GM19099 (cell line): ENCODE measurements around the gene ASPSCR1.

Experiments used
- POLR2A ChIP-seq: IDR thresholded peaks from 3 replicates; pipeline ENCODE4 v1.6.1; 2011; ENCODE audit warnings: low read depth; ENCODE audit not compliant: insufficient read length; ENCODE audit errors: extremely low read depth

The ASPSCR1 gene

GRCh38 chr17:81934850-81935708 lies 42.4 kb upstream of the ASPSCR1 start:
- TF ChIP-seq POLR2A, result no peak

DNA sequence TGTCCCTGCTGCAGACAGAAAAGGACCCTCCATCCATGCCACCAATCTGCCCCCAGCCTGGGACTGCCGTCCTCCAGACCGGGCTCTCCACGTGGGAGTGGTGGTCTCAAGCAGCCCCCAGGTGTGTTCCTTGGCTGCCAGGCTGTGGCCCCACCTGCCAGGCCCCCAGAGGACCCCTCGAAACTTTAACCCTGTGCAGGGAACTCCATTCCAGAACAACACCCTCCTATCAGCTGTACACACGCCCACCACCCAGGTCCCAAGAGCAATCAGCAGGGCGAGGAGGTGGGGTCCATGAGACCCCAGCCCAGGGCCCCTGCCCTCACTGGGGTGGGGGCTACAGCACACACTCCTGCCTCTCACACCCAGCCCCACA lies 41.7 kb upstream of the ASPSCR1 start:
- no peak for TF ChIP-seq POLR2A

DNA sequence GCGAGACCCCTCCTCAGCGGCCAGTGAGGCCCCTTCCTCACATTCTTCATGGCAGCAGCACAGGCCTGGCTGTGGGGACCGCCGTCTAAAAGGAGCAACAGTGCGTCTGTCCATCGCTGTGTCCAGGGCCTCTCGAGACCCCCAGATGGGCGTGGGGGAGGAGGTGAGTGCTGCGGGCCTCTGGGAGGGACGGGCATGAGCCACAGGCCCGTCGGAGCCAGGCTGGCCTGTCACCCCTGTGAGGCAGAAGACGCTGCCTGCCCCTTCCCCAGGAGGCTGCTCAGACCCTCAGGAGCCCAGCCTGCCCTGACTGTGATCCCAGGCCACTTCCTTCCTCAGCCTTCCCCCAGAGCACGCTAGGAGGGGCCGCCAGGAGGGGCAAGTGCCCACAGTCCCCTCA lies 38.2 kb upstream of the ASPSCR1 start:
- TF ChIP-seq POLR2A, result no peak

GRCh38 chr17:81939881-81940385 lies 37.5 kb upstream of the ASPSCR1 start:
- TF ChIP-seq POLR2A, result no peak

GRCh38 chr17:81940538-81941483 lies 36.6 kb upstream of the ASPSCR1 start:
- no peak for TF ChIP-seq POLR2A

GRCh38 chr17:81941484-81942166 lies 35.8 kb upstream of the ASPSCR1 start:
- no peak for TF ChIP-seq POLR2A

GRCh38 chr17:81942167-81942553 lies 35.3 kb upstream of the ASPSCR1 start:
- TF ChIP-seq POLR2A, result no peak

DNA sequence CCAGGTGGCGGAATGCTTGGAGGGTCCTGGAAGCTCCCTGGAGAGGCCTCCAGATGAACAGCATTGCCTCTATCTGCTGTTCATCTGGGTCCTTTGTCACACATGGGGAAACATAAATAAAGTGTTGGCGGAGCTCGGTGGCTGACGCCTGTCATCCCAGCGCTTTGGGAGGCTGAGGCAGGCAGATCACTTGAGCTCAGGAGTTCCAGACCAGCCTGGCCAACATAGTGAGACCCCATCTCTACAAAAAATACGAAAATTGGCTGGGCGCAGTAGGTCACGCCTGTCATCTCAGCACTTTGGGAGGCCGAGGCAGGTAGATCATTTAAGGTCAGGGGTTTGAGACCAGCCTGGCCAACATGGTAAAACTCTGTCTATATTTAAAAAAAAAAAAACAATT lies 32.6 kb upstream of the ASPSCR1 start:
- TF ChIP-seq POLR2A, result no peak

DNA sequence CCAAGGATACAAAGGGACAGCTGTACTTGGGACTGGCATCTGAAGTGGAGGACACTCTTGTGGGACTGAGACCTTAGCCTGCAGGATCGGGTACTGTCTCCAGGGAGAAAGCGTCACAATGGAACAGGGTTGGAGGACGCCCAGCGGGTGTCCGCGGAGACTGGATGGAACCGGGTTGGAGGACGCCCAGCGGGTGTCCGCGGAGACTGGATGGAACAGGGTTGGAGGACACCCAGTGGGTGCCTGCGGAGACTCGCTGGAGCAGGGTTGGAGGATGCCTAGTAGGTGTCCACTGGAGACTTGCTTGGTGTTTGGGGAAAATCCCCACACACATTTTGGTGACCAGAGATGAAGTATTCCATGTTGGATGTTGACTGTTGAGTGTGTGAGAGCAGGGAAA lies 30.2 kb upstream of the ASPSCR1 start, which contains the start of gene MYADML2:
Gene MYADML2 (minus strand): TSS at position 45 of the 400 bp plus-strand sequence. CDS start 5,492 bp downstream, outside the sequence.
- TF ChIP-seq POLR2A, result no peak

- TF ChIP-seq POLR2A, result no peak
These were observed 28.6 kb upstream of the ASPSCR1 start for GRCh38 chr17:81948635-81949378.

DNA sequence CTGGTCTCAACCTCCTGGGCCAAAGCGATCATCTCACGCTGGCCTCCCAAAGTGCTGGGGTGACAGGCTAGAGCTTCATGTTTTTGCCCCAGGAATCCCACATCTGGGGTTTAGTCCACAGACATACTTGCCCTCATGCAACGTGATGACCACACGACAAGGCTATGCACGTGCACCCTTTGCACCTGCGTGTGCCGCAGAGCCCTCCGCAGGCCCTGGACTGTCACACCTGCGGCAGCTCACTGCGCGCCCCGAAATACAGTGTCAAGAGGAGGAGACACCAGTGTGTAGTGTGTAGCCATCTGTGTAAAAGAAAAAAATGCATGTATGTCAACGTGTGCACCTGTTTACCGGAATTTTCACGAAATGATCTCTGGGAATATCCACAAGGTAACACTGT lies 26.9 kb upstream of the ASPSCR1 start:
- no peak for TF ChIP-seq POLR2A

GRCh38 chr17:81951785-81952684 lies 25.4 kb upstream of the ASPSCR1 start:
- no peak for TF ChIP-seq POLR2A

DNA sequence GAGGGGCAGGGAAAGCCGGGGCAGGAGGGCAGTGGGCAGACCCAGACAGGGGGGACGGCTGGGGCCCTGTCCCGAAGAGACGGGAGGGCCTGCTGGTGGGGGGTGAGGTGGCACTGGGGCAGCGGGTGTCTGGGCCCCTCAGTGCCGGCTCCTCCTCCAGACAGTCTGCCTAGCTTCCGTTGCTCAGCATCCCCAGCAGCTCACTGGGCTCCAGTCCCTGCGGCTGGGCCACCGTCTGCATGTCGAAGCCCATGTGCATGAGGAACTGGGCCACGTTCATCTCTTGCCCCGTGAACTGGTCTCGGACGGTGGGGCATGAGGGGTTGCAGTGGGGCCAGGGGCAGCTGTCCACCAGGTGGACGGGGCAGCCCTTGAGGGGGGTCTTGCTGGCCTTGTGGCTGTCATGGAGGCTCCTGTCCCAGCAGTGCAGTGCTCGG lies 24.6 kb upstream of the ASPSCR1 start:
- no peak for TF ChIP-seq POLR2A
